Measurements from ENCODE around the gene PLEKHA6.

Gene PLEKHA6
- total RNA-seq, result 7.1 reads per million, percentile 26 among the genes with 10 or more reads in this experiment

DNA sequence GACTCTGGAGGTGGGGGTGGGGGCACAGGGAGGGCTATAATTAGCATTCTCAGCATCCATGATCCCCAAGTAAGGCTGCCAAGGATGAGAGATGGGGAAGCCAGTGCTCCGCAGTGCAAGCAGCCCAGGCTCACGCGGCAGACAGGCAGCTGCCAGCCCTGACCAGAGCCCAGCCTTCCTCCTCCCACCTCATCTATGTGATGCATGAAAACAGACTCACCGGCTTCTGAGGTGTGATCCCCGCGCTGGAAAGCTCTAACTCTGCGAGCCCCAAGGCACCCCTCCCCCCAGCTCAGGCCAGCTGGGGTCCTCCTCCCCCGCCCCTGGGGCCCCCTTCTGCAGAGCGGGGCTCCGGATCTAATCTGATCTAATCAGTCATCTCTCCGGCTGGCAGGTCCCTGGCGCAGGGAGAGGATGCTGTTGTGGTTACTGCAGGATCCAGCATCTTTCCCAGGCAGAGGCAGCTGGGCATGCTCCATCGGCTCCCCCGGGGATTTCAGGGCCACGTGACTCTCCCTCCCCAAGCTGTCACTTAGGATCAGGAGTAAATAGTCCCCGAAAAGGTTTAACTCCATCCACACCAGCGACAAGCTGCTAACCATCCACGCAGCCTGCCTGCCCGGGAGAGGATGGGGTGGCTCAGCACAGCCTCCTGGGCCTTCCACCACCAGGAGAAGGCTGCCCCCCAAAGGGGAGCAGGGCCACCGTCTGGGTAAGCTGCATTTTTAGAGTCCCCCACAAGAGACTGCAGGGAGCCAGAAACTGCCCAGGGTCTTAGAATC is at the start of gene PLEKHA6:
PLEKHA6 (minus strand) TSS at position 456 of the 782 bp plus-strand sequence. CDS start 86,202 bp downstream, outside the sequence.
- DNase-seq, result no peak

DNA sequence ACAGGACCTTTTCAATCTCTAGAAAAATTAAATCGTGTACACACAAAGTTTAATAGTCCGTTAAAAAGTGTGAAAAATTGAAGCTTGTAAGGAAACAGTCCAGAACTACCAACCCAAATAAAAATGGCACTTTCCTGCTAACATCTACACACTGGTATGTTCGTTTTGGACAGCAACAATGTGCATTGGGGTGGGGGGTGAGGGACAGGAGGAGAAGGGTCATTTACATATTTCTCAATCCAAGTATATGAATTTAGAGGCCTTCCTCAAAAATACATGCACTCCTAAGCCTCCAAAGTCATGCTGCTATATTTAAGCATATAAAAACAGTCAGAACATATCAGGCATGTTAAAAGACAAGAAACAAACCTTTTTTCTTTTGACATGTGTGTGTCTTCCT is 49.4 kb upstream of the PLEKHA6 start:
- DNase-seq, result no peak

DNA sequence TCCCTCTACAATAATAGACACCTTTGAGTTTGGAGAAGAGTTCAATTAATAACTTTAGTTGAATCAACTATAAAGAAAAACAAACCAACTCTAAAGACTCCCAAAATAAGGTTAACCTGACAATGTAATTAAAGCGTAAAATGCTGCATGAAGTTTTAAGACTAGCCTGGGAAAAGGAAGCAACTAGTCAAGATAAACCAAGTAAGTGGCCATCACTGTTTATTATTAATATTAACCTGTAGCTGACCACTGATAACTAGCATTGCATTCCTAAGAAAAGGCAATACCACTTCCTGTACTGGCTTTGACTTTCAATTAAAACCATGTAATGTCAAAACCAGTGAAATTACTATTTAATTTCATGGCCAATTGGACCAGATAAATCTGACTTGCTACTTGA is 48.9 kb upstream of the PLEKHA6 start:
- no peak for DNase-seq

DNA sequence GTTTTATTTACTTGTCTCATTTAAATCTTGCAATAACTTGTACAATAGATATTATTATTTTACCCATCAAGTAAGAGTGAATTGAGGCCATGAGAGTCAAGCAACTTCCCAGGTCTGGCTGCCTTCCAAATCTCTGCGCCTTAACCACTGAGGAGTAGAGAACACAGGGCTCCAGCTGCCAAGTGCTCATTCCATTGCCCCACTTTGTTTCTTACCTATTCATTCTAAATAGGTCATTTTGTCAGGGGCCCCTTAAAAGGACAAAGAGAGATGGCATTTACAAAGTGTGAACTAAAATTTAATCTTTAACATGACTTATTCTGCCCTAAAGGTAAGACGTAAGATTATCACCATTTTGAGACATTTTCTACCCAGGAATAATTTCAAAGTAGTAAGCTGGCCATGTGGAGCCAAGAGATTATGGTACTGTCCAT is 48.4 kb upstream of the PLEKHA6 start:
- no peak for DNase-seq

- DNase-seq, result no peak
Measured at GRCh38 chr1:204407295-204407971, 47.7 kb upstream of the PLEKHA6 start.

DNA sequence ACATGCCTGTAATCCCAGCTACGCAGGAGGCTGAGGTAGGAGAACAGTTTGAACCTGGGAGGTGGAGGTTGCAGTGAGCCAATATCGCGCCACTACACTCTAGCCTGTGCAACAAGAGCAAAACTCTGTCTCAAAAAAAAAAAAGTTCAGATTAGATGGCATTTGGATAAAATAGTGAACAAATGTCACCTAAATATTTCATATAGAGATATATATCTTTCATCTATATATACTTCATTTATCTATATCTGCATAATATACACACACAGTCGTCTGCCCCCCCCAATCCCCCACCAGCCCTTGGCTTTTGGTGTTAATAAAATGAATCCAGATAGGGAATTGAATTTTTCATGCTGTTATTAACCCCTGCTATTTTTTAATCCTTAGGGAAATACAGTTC is 46.9 kb upstream of the PLEKHA6 start:
- no peak for DNase-seq

DNA sequence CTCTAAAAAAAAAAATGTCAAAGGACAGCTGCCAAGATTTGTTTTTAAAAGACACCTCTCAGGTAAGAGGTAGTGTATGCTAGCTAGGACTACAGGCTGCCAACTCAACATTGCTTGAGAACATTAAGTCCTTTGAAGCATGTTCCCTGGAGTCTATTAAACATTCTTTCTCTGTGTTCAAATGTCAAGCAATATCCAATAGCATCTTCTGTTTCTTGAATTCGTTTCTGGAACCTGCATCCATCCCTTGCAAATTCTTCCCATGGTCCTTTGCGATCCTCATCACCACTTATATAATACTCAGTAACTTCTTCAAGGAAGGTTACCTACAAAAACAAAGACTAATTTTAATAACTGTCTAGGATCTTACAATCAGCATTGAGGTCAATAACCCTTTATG is 46.3 kb upstream of the PLEKHA6 start:
- DNase-seq, result no peak

GRCh38 chr1:204404629-204405028 is 44.9 kb upstream of the PLEKHA6 start:
- no peak for DNase-seq

GRCh38 chr1:204402391-204402790 is 42.7 kb upstream of the PLEKHA6 start:
- no peak for DNase-seq

GRCh38 chr1:204401730-204402129 is 42.0 kb upstream of the PLEKHA6 start:
- DNase-seq, result no peak

DNA sequence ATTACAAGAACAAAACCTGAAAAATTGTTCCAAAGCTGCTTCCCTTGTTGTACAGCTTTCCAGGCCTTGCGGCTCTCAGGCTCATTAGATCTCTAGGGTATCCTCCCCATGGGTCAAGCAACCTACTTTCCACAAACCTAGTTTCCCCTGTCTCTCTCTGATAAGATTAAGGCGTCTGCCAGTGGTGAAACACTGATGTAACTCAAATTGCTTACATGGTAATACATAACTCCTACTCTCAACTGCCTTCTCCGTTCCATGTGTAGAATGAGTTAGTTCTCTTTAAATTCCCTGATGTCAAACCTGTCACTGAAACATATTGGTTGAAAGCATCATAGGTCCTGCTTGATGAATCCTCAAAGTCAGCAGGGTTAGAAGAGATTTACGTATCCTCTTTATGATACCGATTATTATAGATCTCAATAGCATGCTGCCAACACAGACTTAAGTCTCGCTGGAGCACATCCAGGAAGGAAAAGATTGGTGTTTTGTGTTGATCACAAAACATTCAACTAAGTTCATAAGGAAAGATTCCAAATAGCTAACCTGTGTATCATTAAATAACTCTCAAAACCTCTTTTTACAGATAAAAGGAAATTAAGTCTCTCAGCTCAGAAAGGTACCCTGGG is 41.3 kb upstream of the PLEKHA6 start:
- DNase-seq, result no peak

GRCh38 chr1:204398197-204399125 is 38.7 kb upstream of the PLEKHA6 start:
- DNase-seq, result peak; percentile 45

GRCh38 chr1:204396015-204396583 is 36.4 kb upstream of the PLEKHA6 start:
- DNase-seq, result no peak

DNA sequence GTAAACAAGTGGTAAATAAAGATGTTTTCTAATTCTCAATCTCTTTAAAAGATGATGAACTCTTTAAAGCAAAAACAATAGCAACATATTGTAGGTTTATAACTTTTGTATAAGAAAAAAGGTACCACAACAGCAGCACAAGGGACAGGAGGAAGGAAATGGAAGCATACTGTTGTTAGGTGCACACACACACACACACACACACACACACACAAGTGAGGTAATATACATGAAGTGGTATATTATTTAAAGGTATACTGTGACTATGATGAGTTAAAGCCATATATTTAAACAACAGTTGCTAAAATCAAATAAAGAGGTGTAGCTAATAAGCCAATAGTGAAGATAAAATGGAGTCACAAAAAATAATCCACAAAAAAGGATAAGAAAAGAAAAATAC is 31.9 kb upstream of the PLEKHA6 start:
- DNase-seq, result no peak

GRCh38 chr1:204390751-204391466 is 31.2 kb upstream of the PLEKHA6 start:
- no peak for DNase-seq

DNA sequence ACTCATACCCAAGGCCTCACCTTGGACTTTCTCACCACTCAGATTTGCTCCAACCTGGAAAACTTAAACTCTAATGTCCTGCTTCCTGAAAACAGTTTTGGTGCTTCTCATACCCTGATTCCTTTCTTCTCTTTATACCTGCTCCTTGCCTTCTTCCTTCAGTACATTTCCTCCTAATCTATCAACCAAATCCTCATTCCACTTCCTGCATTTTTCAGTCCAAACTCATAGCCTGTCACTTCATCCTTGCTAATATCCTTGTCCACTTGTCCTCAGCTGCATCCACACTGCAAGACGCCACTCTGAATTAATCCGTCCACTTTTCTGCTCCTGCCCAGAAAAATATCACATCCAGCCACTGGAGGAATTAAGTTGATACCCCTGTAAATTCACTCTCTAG is 26.0 kb upstream of the PLEKHA6 start:
- no peak for DNase-seq

DNA sequence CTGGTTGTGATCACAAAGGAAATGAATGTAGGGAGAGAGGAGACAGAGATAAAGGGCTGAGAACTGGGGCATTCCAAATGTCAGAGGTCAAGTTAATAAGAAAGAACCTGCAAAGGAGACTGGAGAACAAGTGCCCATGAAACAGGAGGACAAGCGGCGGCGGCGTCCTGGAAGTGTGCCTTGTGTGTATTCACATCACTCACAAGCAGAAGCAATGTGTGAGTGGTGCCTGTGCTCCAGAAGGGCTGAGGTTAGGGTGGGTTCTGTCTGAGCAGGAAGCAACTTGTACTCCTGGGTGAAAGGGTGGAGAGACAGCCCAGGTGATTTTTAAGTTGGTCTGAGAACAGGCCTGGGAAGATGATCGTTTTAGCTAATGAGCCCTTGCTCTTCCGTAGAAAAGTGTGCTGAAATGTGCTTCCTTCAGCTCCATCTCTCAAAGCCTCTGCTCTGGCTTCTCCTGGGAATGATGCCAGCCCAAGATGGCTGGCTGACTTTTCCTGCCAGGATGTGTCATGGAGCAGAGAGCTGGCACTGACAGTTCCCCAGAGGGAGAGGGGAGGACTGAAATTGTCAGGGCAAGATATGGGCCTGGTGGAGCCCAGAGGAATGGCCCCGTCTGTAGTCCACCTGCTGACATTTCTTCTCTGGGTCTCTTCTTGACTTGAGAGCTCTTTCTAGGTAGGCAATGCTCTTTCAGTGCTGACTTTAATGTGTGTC is 25.1 kb upstream of the PLEKHA6 start:
- no peak for DNase-seq

GRCh38 chr1:204383163-204383904 is 23.6 kb upstream of the PLEKHA6 start:
- no peak for DNase-seq

- no peak for DNase-seq
Measured at GRCh38 chr1:204382714-204383083, 23.0 kb upstream of the PLEKHA6 start.

DNA sequence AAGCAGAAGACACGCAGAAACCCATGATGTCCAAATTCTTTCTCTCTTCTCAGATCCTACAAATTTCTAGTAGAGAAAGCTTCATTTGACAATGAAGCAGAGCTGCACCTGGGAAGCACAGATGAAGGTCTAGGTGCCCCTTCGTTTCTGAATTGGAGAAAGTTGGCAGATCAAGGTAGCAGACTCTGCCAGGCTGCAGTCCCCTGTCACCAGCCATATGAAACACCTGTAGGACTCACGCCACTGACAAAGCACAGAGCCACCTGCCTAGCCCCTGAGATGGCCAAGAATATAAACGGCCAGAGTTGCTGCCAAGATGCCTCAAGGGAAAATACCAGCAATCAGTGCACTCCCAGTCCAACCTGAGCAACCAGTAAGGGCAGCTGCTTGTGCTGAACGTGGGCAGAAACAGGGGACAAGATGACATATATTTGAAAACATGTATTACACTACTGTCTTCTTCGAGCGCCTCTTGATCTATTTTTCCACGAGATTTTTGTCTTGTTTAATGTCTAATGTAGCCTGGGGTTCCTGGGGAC is 20.6 kb upstream of the PLEKHA6 start:
- no peak for DNase-seq

Data from effector CD4-positive, alpha-beta T cell (primary cell).